ENCODE data around the gene ABL2.
A peak's percentile ranks its signal among the peaks of the same experiment; 100 is the strongest.

The ABL2 gene

GRCh38 chr1:179082999-179083335, 146.5 kb downstream of the ABL2 start:
- TF ChIP-seq CTCF (IDR thresholded peaks at IDR 0.05; ENCODE audit: low read depth, low read length), result no peak
- peak overlapping the region; percentile 81 for H3K4me3 ChIP-seq (ENCODE audit: low read depth, low read length)
- in situ Hi-C loops (cut with HindIII; ENCODE audit: low sequenced_read_pairs), result no loop called here
- no peak for DNase-seq (ENCODE audit: low read depth, low spot score)

- in situ Hi-C loops (cut with HindIII; ENCODE audit: low sequenced_read_pairs), result no loop called here
- DNase-seq (ENCODE audit: low read depth, low spot score), result peak; percentile 16
- no peak for TF ChIP-seq CTCF (IDR thresholded peaks at IDR 0.05; ENCODE audit: low read depth, low read length)
- H3K4me3 ChIP-seq (ENCODE audit: low read depth, low read length), result peak overlapping the region; percentile 81
Measured at GRCh38 chr1:179082333-179082998, 147.0 kb downstream of the ABL2 start.

- DNase-seq (ENCODE audit: low read depth, low spot score), result peak; percentile 91
- in situ Hi-C loops (cut with HindIII; ENCODE audit: low sequenced_read_pairs), result no loop called here
- no peak for TF ChIP-seq CTCF (IDR thresholded peaks at IDR 0.05; ENCODE audit: low read depth, low read length)
- peak within 1 kb of the TSS; percentile 81 for H3K4me3 ChIP-seq (ENCODE audit: low read depth, low read length)
Measured at GRCh38 chr1:179081687-179082332, 147.7 kb downstream of the ABL2 start, which contains the start of gene TOR3A. Gene TOR3A, plus strand, starts transcription at chr1:179082070. Its CDS starts 59 bp downstream, at chr1:179082129.

- in situ Hi-C loops (cut with HindIII; ENCODE audit: low sequenced_read_pairs), result no loop called here
- no peak for DNase-seq (ENCODE audit: low read depth, low spot score)
- TF ChIP-seq CTCF (IDR thresholded peaks at IDR 0.05; ENCODE audit: low read depth, low read length), result no peak
- H3K4me3 ChIP-seq (ENCODE audit: low read depth, low read length), result peak overlapping the region; percentile 81
Measured at GRCh38 chr1:179080866-179081686, 148.4 kb downstream of the ABL2 start.

GRCh38 chr1:179079113-179079761, 150.2 kb downstream of the ABL2 start:
- DNase-seq (ENCODE audit: low read depth, low spot score), result peak; percentile 78
- in situ Hi-C loops (cut with HindIII; ENCODE audit: low sequenced_read_pairs), result no loop called here
- no peak overlapping the region for H3K4me3 ChIP-seq (ENCODE audit: low read depth, low read length)
- TF ChIP-seq CTCF (IDR thresholded peaks at IDR 0.05; ENCODE audit: low read depth, low read length), result peak; percentile 79

GRCh38 chr1:179077396-179077795, 152.1 kb downstream of the ABL2 start:
- in situ Hi-C loops (cut with HindIII; ENCODE audit: low sequenced_read_pairs), result no loop called here
- H3K4me3 ChIP-seq (ENCODE audit: low read depth, low read length), result no peak overlapping the region
- no peak for TF ChIP-seq CTCF (IDR thresholded peaks at IDR 0.05; ENCODE audit: low read depth, low read length)
- peak; percentile 27 for DNase-seq (ENCODE audit: low read depth, low spot score)
